ENCODE data around the gene CTAGE9.

Gene CTAGE9

GRCh38 chr6:131739136-131739535 is 28.3 kb upstream of the CTAGE9 start:
- no peak for DNase-seq (ENCODE audit: low read depth)
- TF ChIP-seq CTCF (IDR thresholded peaks at IDR 0.05; ENCODE audit: control insufficient read depth, extremely low read depth, insufficient read depth): no peak

GRCh38 chr6:131736811-131737210 is 26.0 kb upstream of the CTAGE9 start:
- no peak for DNase-seq (ENCODE audit: low read depth)
- no peak for TF ChIP-seq CTCF (IDR thresholded peaks at IDR 0.05; ENCODE audit: control insufficient read depth, extremely low read depth, insufficient read depth)
- H3K4me3 ChIP-seq (ENCODE audit: low read depth, low read length): no peak overlapping the region

More at GRCh38 chr6:131739136-131739535, 28.3 kb upstream of the CTAGE9 start:
- H3K4me3 ChIP-seq (ENCODE audit: low read depth, low read length): no peak overlapping the region

- no peak for DNase-seq (ENCODE audit: low read depth)
Measured at GRCh38 chr6:131736003-131736596, 25.3 kb upstream of the CTAGE9 start.

GRCh38 chr6:131733376-131734016 is 22.7 kb upstream of the CTAGE9 start:
- no peak for DNase-seq (ENCODE audit: low read depth)
- no peak overlapping the region for H3K4me3 ChIP-seq (ENCODE audit: low read depth, low read length)
- TF ChIP-seq CTCF (IDR thresholded peaks at IDR 0.05; ENCODE audit: control insufficient read depth, extremely low read depth, insufficient read depth): no peak

More at GRCh38 chr6:131736003-131736596, 25.3 kb upstream of the CTAGE9 start:
- no peak for TF ChIP-seq CTCF (IDR thresholded peaks at IDR 0.05; ENCODE audit: control insufficient read depth, extremely low read depth, insufficient read depth)
- H3K4me3 ChIP-seq (ENCODE audit: low read depth, low read length): no peak overlapping the region

- TF ChIP-seq CTCF (IDR thresholded peaks at IDR 0.05; ENCODE audit: control insufficient read depth, extremely low read depth, insufficient read depth): no peak
- no peak overlapping the region for H3K4me3 ChIP-seq (ENCODE audit: low read depth, low read length)
- no peak for DNase-seq (ENCODE audit: low read depth)
Measured at GRCh38 chr6:131731224-131731623, 20.4 kb upstream of the CTAGE9 start.

GRCh38 chr6:131730264-131730663 is 19.4 kb upstream of the CTAGE9 start:
- no peak for DNase-seq (ENCODE audit: low read depth)
- no peak for TF ChIP-seq CTCF (IDR thresholded peaks at IDR 0.05; ENCODE audit: control insufficient read depth, extremely low read depth, insufficient read depth)
- no peak overlapping the region for H3K4me3 ChIP-seq (ENCODE audit: low read depth, low read length)

- no peak for TF ChIP-seq CTCF (IDR thresholded peaks at IDR 0.05; ENCODE audit: control insufficient read depth, extremely low read depth, insufficient read depth)
- DNase-seq (ENCODE audit: low read depth): no peak
- no peak overlapping the region for H3K4me3 ChIP-seq (ENCODE audit: low read depth, low read length)
Measured at GRCh38 chr6:131729550-131729949, 18.7 kb upstream of the CTAGE9 start.
